Tibial nerve (tissue), 4 donors: ENCODE results near the gene HECW1. TPM values are rescaled to one million over a fixed set of nuclear protein-coding genes. Genes with fewer than 3 reads are reported as not detected.
A peak's percentile ranks its signal among the peaks of the same experiment; 100 is the strongest.

Source experiments
- DNase-seq, 2 donors: peaks; one replicate each; pipeline ENCODE4 v3.0.0-alpha.2; 2019; ENCODE audit warnings: low spot score in 2 of 2
- H3K27ac ChIP-seq, 4 donors: fragments of 200-600 bp; sonication (generic) in 3 of 4; one replicate each; pipeline ENCODE4 v1.5.1; 2017 to 2019; ENCODE audit warnings: mild to moderate bottlenecking in 1 of 4
- H3K27me3 ChIP-seq, 2 donors: fragments of 200-600 bp; sonication (generic) in 1 of 2; one replicate each; pipeline versions ENCODE4 v1.5.1 to v1.6.0; 2017 to 2019
- H3K36me3 ChIP-seq, 3 donors: fragments of 200-600 bp; sonication (generic); one replicate each; pipeline ENCODE4 v1.5.1; 2018 to 2019
- H3K4me1 ChIP-seq, 4 donors: fragments of 200-600 bp; sonication (generic) in 3 of 4; one replicate each; pipeline ENCODE4 v1.5.1; 2017 to 2019
- H3K4me3 ChIP-seq, 4 donors: fragments of 200-600 bp; sonication (generic) in 3 of 4; one replicate each; pipeline ENCODE4 v1.5.1; 2017 to 2019; ENCODE audit warnings: mild to moderate bottlenecking in 1 of 4, moderate library complexity in 1 of 4
- H3K9me3 ChIP-seq, 4 donors: fragments of 200-600 bp; sonication (generic) in 3 of 4; one replicate each; pipeline ENCODE4 v1.5.1; 2017 to 2019
- EP300 ChIP-seq, 2 donors: sonication (generic); formaldehyde crosslinking; IDR thresholded peaks; one replicate each; pipeline ENCODE4 v1.6.1; 2017; ENCODE audit warnings: antibody characterized with exemption in 2 of 2, mild to moderate bottlenecking in 1 of 2
- POLR2A ChIP-seq, 2 donors: fragments of 450-650 bp; IDR thresholded peaks; one replicate each; pipeline ENCODE4 v1.6.1; 2017; ENCODE audit warnings: antibody characterized with exemption in 2 of 2, mild to moderate bottlenecking in 2 of 2, moderate library complexity in 2 of 2
- WGBS, 2 donors: methylation state at CpG; one replicate each; pipeline ENCODE4 v1.1.5; 2018; 5-methylcytosine and 5-hydroxymethylcytosine counted together
- total RNA-seq, 4 donors: library from RNA; depleted of rRNA; stranded (reverse); fragments of >200 nt; gene quantifications; one replicate each; pipeline ENCODE4 v1.1.0, GENCODE V29; 2016
- TF ChIP-seq, protein P1 (sequence below), 5 experiments: fragments of 200-600 bp in 3 of 5; fragments of 450-650 bp in 2 of 5; sonication (generic) in 3 of 5; IDR thresholded peaks; one replicate each; pipeline ENCODE4 v1.5.1; 2016 to 2019; ENCODE audit warnings: antibody characterized with exemption in 5 of 5, mild to moderate bottlenecking in 3 of 5, moderate library complexity in 2 of 5

Gene HECW1
- total RNA-seq, 4 donors from 2014 or later, result 3.6 to 10.9 (median 6.5) TPM

DNA sequence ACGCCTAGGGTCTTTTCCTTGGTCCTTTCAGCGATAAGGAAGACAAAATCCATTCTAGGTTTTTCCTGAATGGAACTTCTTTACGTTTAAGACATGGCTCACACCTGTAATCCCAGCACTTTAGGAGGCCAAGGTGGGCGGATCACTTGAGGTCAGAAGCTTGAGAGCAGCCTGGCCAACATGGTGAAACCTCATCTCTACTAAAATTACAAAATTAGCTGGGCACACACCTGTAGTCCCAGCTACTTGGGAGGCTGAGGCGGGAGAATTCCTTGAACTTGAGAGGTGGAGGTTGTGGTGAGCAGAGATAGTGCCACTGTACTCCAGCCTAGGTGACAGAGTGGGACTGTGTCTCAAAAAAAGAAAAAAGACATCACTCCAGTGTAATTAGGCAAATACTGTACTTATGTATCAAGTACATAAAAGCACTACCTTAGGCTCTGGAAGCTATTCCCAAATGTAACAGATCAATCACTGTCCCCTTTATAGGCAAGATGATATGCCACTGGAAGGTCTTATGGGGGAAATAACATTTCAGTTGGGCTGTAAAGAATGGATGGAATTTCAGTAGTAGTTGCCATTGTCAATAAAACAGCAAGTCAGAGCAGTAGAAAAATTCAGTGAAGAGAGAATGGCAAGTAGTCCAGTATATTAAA lies 476.2 kb downstream of the HECW1 start:
- peaks cover 0 to 71% (median 34%) of the 10 kb centered on the region in 4 donors for H3K4me1 ChIP-seq
- H3K27ac ChIP-seq, result no peak overlapping the region

DNA sequence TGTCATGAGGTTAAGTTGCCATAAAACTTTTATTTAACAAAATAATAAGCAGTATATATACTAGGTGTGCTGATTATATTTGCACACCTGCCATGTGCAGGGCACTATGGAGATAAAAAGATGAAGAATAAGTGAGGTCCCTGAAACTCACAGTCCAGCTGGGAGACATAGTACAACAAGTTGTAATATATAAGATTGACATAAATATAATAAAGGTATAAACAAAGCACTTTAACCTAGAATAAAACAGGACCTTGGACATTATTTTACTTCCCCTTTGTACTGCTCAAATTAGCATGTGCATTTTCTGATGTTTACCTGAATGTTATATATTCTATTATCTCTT lies 476.7 kb downstream of the HECW1 start:
- H3K4me1 ChIP-seq, result peaks cover 0 to 70% (median 32%) of the 10 kb centered on the region in 4 donors
- no peak for DNase-seq
- H3K4me3 ChIP-seq, result no peak overlapping the region
- H3K27ac ChIP-seq, result no peak overlapping the region
- H3K27me3 ChIP-seq, result no peaks in the 10 kb centered on the region
- no peaks in the 10 kb centered on the region for H3K36me3 ChIP-seq
- no peaks in the 10 kb centered on the region for H3K9me3 ChIP-seq
- no peak for TF ChIP-seq POLR2A (IDR thresholded peaks at IDR 0.05)
- TF ChIP-seq EP300 (IDR thresholded peaks at IDR 0.05), result no peak
- TF ChIP-seq, protein P1, sequence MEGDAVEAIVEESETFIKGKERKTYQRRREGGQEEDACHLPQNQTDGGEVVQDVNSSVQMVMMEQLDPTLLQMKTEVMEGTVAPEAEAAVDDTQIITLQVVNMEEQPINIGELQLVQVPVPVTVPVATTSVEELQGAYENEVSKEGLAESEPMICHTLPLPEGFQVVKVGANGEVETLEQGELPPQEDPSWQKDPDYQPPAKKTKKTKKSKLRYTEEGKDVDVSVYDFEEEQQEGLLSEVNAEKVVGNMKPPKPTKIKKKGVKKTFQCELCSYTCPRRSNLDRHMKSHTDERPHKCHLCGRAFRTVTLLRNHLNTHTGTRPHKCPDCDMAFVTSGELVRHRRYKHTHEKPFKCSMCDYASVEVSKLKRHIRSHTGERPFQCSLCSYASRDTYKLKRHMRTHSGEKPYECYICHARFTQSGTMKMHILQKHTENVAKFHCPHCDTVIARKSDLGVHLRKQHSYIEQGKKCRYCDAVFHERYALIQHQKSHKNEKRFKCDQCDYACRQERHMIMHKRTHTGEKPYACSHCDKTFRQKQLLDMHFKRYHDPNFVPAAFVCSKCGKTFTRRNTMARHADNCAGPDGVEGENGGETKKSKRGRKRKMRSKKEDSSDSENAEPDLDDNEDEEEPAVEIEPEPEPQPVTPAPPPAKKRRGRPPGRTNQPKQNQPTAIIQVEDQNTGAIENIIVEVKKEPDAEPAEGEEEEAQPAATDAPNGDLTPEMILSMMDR (IDR thresholded peaks at IDR 0.05), result no peak

More for the DNA sequence above, 476.2 kb downstream of the HECW1 start:
- Histone ChIP-seq H3K27me3 (no peaks in the 10 kb centered on the region), H3K9me3 (no peaks in the 10 kb centered on the region), H3K4me3 (no peak overlapping the region), H3K36me3 (no peaks in the 10 kb centered on the region)
- no peak for DNase-seq
- 95 to 97% methylated on average over 5 of the region's 5 CpGs for WGBS, 2 donors
- TF ChIP-seq POLR2A (IDR thresholded peaks at IDR 0.05) (no peak), EP300 (IDR thresholded peaks at IDR 0.05) (no peak)
- TF ChIP-seq, protein P1 (IDR thresholded peaks at IDR 0.05), result no peak

DNA sequence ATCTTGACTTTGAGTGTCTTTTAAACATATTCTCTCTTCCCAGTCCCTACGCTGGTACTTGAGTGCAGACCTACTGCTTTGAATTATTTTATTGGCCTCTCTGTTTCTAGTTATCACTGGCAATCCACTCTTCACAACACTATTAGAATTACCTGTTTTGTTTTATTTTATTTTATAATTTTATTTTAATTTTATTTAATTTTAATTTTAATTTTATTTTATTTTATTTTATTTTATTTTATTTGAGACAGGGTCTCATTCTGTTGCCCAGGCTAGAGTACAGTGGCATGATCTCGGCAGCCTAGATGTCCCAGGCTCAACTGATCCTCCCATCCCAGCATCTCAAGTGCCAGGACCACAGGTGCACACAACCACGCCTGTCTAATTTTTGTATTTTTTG lies 477.3 kb downstream of the HECW1 start:
- no peak overlapping the region for H3K4me3 ChIP-seq
- no peak for TF ChIP-seq EP300 (IDR thresholded peaks at IDR 0.05)
- TF ChIP-seq POLR2A (IDR thresholded peaks at IDR 0.05), result no peak
- TF ChIP-seq, protein P1 (IDR thresholded peaks at IDR 0.05), result no peak
- DNase-seq, result no peak
- no peaks in the 10 kb centered on the region for H3K27me3 ChIP-seq
- 96 to 98% methylated on average over 3 of the region's 3 CpGs for WGBS, 2 donors
- peaks cover 0 to 64% (median 27%) of the 10 kb centered on the region in 4 donors for H3K4me1 ChIP-seq
- no peak overlapping the region for H3K27ac ChIP-seq
- H3K36me3 ChIP-seq, result no peaks in the 10 kb centered on the region
- H3K9me3 ChIP-seq, result no peaks in the 10 kb centered on the region

DNA sequence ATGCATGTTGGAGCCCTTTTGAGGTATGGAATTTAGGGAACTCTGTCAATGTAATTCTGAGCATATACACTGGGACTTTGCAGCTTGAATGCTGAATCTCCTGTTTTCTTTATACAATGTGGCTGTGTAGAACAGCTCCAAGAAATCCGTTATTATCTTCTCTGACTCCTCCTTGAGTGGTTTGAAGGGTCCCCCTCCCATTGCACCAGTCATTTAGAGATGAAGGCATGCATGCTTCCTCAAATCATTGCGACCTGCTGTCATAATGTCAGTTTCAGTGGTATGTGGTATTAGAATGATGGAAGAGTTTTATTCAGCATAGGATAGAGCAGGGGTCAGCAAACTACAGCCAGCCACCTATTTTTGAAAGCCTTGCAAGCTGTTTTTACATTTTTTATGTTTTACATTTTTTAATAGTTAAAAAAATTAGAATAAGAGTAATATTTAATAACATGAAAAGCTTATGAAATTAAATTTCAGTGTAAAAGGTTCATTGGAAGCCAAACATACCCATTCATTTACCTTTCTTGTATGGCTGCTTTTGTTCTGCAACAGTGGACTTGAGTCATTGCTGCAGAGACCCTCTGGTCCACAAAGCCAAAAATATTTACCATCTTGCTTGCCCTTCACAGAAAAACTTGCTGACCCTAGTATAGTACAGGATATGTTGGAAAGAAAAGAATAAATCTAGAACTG lies 478.6 kb downstream of the HECW1 start:
- Histone ChIP-seq H3K9me3 (no peaks in the 10 kb centered on the region), H3K27ac (no peak overlapping the region), H3K27me3 (no peaks in the 10 kb centered on the region), H3K4me1 (peaks cover 0 to 63% (median 26%) of the 10 kb centered on the region in 4 donors), H3K36me3 (no peaks in the 10 kb centered on the region), H3K4me3 (no peak overlapping the region)
- TF ChIP-seq EP300 (IDR thresholded peaks at IDR 0.05) (no peak), POLR2A (IDR thresholded peaks at IDR 0.05) (no peak)
- TF ChIP-seq, protein P1 (IDR thresholded peaks at IDR 0.05), result no peak
- DNase-seq, result no peak
- WGBS, 2 donors, result 45 to 50% methylated on average over 2 of the region's 2 CpGs

DNA sequence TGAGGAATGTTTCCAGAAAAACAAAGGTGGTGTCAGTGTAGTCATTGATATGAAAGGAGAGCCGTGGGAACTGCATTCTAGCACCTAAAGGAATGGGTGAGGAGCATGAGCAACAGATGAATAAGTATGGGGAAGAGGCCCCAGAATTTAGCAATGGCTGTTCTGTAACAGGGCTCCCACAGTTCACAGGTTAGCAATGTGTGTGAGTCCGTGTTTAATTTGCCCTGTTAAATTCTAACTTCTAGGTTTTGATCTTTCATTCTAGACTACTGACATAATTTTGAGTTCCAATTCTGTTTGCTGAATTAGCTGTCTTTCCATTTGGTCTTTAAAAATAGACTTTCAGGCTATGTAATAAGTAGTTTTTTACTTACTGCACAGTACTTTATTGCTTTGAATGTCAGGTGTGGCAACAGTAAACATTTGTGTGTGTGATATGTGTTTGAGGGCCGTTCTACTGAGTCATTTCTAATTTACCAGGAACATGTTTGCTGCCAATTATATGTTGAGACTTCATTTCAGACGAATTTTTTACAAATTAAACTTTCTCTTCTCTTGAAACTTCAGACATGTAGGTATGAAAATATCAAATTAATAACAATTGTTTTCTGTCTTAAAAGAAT lies 479.2 kb downstream of the HECW1 start:
- Histone ChIP-seq H3K27ac (peak overlapping the region in 1 of 4 donors; percentile 18), H3K27me3 (no peaks in the 10 kb centered on the region), H3K4me3 (no peak overlapping the region), H3K4me1 (peaks cover 0 to 63% (median 29%) of the 10 kb centered on the region in 4 donors), H3K36me3 (no peaks in the 10 kb centered on the region), H3K9me3 (no peaks in the 10 kb centered on the region)
- no peak for DNase-seq
- 50 to 55% methylated on average over 4 of the region's 4 CpGs for WGBS, 2 donors
- TF ChIP-seq EP300 (IDR thresholded peaks at IDR 0.05), result no peak
- TF ChIP-seq POLR2A (IDR thresholded peaks at IDR 0.05), result no peak
- TF ChIP-seq, protein P1 (IDR thresholded peaks at IDR 0.05), result no peak
